ENCODE results near the gene POLR2E.

DNA sequence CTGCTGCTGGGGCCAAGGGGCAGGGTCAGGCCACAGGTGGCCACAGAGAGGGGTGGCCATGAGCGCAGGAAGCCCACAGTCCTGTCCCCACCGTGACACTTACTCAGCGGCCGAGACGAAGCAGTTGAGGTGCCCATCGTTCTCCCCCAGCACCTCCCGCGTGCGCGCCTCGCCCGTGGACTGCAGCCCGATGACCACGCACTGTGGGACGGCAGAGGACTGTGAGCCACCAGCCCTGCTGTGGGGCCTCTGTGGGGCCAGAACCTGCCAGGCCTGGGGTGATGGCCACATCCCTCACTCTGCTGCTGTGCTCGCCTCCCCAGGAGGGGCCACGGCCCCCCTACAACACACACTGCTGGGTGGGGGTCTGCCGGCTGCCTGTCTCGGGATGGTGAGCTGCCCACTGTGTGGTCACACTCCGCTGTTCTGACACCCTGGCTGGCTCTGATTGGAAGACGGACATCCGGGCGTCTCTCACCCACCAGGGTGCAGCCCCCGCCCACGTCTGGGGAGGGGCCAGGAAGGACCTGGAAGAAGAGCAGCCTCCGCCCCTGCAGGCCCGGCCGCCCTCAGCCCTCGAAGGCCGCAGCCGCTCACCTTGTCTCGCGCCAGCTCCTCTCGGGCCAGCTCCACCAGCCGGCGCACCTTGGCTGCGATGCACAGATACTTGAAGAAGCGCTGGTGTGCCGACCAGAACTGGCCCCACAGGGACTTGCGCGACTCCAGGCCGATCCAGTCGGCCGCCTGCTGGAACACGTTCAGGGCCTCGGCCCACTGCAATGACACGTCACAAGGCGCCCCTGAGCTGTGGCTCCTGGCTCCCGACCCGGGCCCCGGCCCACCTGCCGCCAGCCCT, 21.8 kb upstream of the POLR2E start:
- TF ChIP-seq EZH2 (IDR thresholded peaks at IDR 0.05; ENCODE audit: insufficient read depth, poor library complexity, severe bottlenecking) (no peak), EZH2phosphoT487 (IDR thresholded peaks at IDR 0.05; ENCODE audit: insufficient read depth, low read depth) (no peak)
